ENCODE measurements around the gene CDC42BPG. TPM values are rescaled to one million over a fixed set of nuclear protein-coding genes. Genes with fewer than 3 reads are reported as not detected.
A peak's percentile ranks its signal among the peaks of the same experiment; 100 is the strongest.

CDC42BPG gene
- total and polyA plus RNA-seq, 10 of the 15 experiments (the other 5 are each of a cell fraction or from before 2014, with no cell fraction given): 0.02 to 1.3 (median 0.09) TPM; not detected in 1

GRCh38 chr11:64848826-64849597 is 4.6 kb upstream of the CDC42BPG start (continued):
- TF ChIP-seq, protein P1, sequence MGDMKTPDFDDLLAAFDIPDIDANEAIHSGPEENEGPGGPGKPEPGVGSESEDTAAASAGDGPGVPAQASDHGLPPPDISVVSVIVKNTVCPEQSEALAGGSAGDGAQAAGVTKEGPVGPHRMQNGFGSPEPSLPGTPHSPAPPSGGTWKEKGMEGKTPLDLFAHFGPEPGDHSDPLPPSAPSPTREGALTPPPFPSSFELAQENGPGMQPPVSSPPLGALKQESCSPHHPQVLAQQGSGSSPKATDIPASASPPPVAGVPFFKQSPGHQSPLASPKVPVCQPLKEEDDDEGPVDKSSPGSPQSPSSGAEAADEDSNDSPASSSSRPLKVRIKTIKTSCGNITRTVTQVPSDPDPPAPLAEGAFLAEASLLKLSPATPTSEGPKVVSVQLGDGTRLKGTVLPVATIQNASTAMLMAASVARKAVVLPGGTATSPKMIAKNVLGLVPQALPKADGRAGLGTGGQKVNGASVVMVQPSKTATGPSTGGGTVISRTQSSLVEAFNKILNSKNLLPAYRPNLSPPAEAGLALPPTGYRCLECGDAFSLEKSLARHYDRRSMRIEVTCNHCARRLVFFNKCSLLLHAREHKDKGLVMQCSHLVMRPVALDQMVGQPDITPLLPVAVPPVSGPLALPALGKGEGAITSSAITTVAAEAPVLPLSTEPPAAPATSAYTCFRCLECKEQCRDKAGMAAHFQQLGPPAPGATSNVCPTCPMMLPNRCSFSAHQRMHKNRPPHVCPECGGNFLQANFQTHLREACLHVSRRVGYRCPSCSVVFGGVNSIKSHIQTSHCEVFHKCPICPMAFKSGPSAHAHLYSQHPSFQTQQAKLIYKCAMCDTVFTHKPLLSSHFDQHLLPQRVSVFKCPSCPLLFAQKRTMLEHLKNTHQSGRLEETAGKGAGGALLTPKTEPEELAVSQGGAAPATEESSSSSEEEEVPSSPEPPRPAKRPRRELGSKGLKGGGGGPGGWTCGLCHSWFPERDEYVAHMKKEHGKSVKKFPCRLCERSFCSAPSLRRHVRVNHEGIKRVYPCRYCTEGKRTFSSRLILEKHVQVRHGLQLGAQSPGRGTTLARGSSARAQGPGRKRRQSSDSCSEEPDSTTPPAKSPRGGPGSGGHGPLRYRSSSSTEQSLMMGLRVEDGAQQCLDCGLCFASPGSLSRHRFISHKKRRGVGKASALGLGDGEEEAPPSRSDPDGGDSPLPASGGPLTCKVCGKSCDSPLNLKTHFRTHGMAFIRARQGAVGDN (IDR thresholded peaks at IDR 0.05): 0 out of 2 replicates have a peak, but pooled peaks have one; percentile 15
- peak in 1 of 2 experiments; percentile 16; a peak in 1 of 4 replicates for TF ChIP-seq BHLHE40 (IDR thresholded peaks at IDR 0.05; ENCODE audit: borderline replicate concordance in 1 of 2, low read depth in 2 of 2, low read length in 1 of 2)
- 0 out of 2 replicates have a peak, but pooled peaks have one; percentile 37 for TF ChIP-seq NR2F1 (conservative IDR thresholded peaks at IDR 0.05)
- TF ChIP-seq CHD2 (IDR thresholded peaks at IDR 0.05; ENCODE audit: borderline replicate concordance, low read depth, low read length): 0 out of 2 replicates have a peak, but pooled peaks have one; percentile 35
- TF ChIP-seq LARP7 (IDR thresholded peaks at IDR 0.05): 0 out of 2 replicates have a peak, but pooled peaks have one; percentile 44
- TF ChIP-seq MEF2B (IDR thresholded peaks at IDR 0.05; ENCODE audit: partially characterized antibody, poor library complexity, severe bottlenecking): peak; percentile 72
- TF ChIP-seq HDGF (IDR thresholded peaks at IDR 0.05): no peak
- no peak for TF ChIP-seq KLF5 (IDR thresholded peaks at IDR 0.05; ENCODE audit: partially characterized antibody)
- TF ChIP-seq NFIC (IDR thresholded peaks at IDR 0.05; ENCODE audit: low read depth, low read length): no peak
- peak; percentile 48; the same call in 1 of the 2 replicates for TF ChIP-seq POLR2A (IDR thresholded peaks at IDR 0.05; ENCODE audit: low read depth, low read length)
